Measurements from ENCODE around the gene ZGRF1.

ZGRF1 gene

DNA sequence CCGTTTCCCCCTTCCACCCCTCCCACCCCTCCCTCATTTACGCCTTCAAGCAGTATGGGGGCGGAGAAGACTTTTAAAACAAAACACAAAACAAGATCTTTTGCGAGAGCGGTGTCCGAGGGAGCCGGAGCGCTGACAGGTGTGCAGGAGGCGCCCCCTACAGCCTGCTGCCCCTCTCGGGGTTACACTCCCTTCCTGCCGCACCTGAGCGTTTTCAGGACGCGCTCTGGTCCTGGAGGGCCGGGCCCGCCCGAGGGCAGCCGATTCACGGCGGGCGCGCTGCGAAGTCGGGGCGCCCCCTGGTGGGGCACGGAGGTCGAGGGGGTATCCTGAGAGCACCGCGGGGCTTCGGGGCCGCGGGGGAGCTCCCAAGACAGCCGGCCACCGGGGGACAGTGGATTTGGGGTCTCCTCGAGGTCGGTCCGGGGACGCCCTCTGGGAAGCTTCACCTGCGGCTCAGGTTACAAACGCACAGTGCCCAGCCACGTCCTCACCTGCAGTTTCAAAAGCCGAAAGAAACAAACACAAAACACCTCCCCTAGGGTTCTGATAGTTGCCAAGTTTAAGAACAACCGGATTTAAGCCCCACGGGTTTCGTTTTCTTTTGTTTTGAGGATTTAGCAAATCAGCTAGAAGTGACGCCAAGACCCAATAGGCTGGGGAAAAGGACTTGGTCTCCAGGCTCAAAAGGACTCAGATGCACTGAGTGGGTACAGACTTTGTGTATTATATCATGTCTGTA is 112.8 kb downstream of the ZGRF1 start (continued):
- TF ChIP-seq ZNF555 (tag by site-specific recombination; conservative IDR thresholded peaks at IDR 0.05) (no peak), FEZF1 (tag by site-specific recombination; IDR thresholded peaks at IDR 0.05) (no peak), ZNF19 (tag by site-specific recombination; IDR thresholded peaks at IDR 0.05; ENCODE audit: low read depth) (no peak), ZNF121 (tag by site-specific recombination; IDR thresholded peaks at IDR 0.05) (no peak), ZNF701 (tag by site-specific recombination; IDR thresholded peaks at IDR 0.05) (no peak), ZBTB17 (tag by site-specific recombination; IDR thresholded peaks at IDR 0.05) (no peak), ZNF350 (tag by site-specific recombination; IDR thresholded peaks at IDR 0.05) (no peak), PRDM1 (tag by site-specific recombination; IDR thresholded peaks at IDR 0.05) (no peak), MYNN (tag by site-specific recombination; IDR thresholded peaks at IDR 0.05; ENCODE audit: borderline replicate concordance) (no peak), ZNF610 (tag by site-specific recombination; IDR thresholded peaks at IDR 0.05; ENCODE audit: borderline replicate concordance) (no peak), ZNF184 (tag by site-specific recombination; IDR thresholded peaks at IDR 0.05) (no peak), ZNF561 (tag by site-specific recombination; IDR thresholded peaks at IDR 0.05; ENCODE audit: borderline replicate concordance) (no peak), ZNF211 (tag by site-specific recombination; IDR thresholded peaks at IDR 0.05; ENCODE audit: low read depth) (no peak), ZNF830 (tag by site-specific recombination; IDR thresholded peaks at IDR 0.05; ENCODE audit: low read depth) (no peak), YY1 (tag by site-specific recombination; IDR thresholded peaks at IDR 0.05) (no peak), ZNF133 (tag by site-specific recombination; IDR thresholded peaks at IDR 0.05) (no peak), ZNF202 (tag by site-specific recombination; IDR thresholded peaks at IDR 0.05; ENCODE audit: borderline replicate concordance) (no peak), ZNF138 (tag by site-specific recombination; IDR thresholded peaks at IDR 0.05; ENCODE audit: borderline replicate concordance) (no peak)
- TF ChIP-seq, protein P1, sequence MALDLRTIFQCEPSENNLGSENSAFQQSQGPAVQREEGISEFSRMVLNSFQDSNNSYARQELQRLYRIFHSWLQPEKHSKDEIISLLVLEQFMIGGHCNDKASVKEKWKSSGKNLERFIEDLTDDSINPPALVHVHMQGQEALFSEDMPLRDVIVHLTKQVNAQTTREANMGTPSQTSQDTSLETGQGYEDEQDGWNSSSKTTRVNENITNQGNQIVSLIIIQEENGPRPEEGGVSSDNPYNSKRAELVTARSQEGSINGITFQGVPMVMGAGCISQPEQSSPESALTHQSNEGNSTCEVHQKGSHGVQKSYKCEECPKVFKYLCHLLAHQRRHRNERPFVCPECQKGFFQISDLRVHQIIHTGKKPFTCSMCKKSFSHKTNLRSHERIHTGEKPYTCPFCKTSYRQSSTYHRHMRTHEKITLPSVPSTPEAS (tag by site-specific recombination; IDR thresholded peaks at IDR 0.05), result no peak
- TF ChIP-seq, protein P2, sequence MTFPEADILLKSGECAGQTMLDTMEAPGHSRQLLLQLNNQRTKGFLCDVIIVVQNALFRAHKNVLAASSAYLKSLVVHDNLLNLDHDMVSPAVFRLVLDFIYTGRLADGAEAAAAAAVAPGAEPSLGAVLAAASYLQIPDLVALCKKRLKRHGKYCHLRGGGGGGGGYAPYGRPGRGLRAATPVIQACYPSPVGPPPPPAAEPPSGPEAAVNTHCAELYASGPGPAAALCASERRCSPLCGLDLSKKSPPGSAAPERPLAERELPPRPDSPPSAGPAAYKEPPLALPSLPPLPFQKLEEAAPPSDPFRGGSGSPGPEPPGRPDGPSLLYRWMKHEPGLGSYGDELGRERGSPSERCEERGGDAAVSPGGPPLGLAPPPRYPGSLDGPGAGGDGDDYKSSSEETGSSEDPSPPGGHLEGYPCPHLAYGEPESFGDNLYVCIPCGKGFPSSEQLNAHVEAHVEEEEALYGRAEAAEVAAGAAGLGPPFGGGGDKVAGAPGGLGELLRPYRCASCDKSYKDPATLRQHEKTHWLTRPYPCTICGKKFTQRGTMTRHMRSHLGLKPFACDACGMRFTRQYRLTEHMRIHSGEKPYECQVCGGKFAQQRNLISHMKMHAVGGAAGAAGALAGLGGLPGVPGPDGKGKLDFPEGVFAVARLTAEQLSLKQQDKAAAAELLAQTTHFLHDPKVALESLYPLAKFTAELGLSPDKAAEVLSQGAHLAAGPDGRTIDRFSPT (tag by site-specific recombination; IDR thresholded peaks at IDR 0.05), result no peak
- TF ChIP-seq, protein P3, sequence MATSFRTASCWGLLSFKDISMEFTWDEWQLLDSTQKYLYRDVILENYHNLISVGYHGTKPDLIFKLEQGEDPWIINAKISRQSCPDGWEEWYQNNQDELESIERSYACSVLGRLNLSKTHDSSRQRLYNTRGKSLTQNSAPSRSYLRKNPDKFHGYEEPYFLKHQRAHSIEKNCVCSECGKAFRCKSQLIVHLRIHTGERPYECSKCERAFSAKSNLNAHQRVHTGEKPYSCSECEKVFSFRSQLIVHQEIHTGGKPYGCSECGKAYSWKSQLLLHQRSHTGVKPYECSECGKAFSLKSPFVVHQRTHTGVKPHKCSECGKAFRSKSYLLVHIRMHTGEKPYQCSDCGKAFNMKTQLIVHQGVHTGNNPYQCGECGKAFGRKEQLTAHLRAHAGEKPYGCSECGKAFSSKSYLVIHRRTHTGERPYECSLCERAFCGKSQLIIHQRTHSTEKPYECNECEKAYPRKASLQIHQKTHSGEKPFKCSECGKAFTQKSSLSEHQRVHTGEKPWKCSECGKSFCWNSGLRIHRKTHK (tag by site-specific recombination; IDR thresholded peaks at IDR 0.05), result no peak
- TF ChIP-seq, protein P4, sequence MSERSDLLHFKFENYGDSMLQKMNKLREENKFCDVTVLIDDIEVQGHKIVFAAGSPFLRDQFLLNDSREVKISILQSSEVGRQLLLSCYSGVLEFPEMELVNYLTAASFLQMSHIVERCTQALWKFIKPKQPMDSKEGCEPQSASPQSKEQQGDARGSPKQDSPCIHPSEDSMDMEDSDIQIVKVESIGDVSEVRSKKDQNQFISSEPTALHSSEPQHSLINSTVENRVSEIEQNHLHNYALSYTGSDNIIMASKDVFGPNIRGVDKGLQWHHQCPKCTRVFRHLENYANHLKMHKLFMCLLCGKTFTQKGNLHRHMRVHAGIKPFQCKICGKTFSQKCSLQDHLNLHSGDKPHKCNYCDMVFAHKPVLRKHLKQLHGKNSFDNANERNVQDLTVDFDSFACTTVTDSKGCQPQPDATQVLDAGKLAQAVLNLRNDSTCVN (tag by site-specific recombination; optimal IDR thresholded peaks at IDR 0.05), result peak; percentile 56
- TF ChIP-seq, protein P5, sequence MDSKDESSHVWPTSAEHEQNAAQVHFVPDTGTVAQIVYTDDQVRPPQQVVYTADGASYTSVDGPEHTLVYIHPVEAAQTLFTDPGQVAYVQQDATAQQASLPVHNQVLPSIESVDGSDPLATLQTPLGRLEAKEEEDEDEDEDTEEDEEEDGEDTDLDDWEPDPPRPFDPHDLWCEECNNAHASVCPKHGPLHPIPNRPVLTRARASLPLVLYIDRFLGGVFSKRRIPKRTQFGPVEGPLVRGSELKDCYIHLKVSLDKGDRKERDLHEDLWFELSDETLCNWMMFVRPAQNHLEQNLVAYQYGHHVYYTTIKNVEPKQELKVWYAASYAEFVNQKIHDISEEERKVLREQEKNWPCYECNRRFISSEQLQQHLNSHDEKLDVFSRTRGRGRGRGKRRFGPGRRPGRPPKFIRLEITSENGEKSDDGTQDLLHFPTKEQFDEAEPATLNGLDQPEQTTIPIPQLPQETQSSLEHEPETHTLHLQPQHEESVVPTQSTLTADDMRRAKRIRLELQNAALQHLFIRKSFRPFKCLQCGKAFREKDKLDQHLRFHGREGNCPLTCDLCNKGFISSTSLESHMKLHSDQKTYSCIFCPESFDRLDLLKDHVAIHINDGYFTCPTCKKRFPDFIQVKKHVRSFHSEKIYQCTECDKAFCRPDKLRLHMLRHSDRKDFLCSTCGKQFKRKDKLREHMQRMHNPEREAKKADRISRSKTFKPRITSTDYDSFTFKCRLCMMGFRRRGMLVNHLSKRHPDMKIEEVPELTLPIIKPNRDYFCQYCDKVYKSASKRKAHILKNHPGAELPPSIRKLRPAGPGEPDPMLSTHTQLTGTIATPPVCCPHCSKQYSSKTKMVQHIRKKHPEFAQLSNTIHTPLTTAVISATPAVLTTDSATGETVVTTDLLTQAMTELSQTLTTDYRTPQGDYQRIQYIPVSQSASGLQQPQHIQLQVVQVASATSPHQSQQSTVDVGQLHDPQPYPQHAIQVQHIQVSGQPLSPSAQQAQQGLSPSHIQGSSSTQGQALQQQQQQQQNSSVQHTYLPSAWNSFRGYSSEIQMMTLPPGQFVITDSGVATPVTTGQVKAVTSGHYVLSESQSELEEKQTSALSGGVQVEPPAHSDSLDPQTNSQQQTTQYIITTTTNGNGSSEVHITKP (tag by site-specific recombination; IDR thresholded peaks at IDR 0.05), result peak; percentile 76
- TF ChIP-seq, protein P6, sequence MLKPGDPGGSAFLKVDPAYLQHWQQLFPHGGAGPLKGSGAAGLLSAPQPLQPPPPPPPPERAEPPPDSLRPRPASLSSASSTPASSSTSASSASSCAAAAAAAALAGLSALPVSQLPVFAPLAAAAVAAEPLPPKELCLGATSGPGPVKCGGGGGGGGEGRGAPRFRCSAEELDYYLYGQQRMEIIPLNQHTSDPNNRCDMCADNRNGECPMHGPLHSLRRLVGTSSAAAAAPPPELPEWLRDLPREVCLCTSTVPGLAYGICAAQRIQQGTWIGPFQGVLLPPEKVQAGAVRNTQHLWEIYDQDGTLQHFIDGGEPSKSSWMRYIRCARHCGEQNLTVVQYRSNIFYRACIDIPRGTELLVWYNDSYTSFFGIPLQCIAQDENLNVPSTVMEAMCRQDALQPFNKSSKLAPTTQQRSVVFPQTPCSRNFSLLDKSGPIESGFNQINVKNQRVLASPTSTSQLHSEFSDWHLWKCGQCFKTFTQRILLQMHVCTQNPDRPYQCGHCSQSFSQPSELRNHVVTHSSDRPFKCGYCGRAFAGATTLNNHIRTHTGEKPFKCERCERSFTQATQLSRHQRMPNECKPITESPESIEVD (tag by site-specific recombination; IDR thresholded peaks at IDR 0.05), result no peak

Data from HEK293 (cell line).